Keratinocyte (primary cell): ENCODE results near the gene UGT2B28. TPM values are rescaled to one million over a fixed set of nuclear protein-coding genes. Genes with fewer than 3 reads are reported as not detected.
"Not testable (repeated sequence)": the region's sequence is repeated elsewhere in the genome, so short reads cannot be mapped to it uniquely, and the experiment has no call there.

Experiments
- DNase-seq: peaks from one replicate; pipeline ENCODE4 v3.0.0-alpha.2; 2011; ENCODE audit warnings: low read depth, missing footprints, low spot score
- FAIRE-seq: peaks from 2 replicates; lab custom pipeline; 2011; peaks lifted over from hg19 to GRCh38; lab: Jason Lieb, UNC
- H2AFZ ChIP-seq: 2 replicates; pipeline ENCODE4 v1.6.0; 2012; ENCODE audit warnings: low read length, control low read depth, inconsistent platforms; ENCODE audit not compliant: control insufficient read depth
- H3K27ac ChIP-seq: 2 replicates; pipeline ENCODE4 v1.5.1; 2011; ENCODE audit warnings: low read length; ENCODE audit not compliant: control insufficient read depth, insufficient read depth
- H3K27me3 ChIP-seq: 3 replicates; pipeline ENCODE4 v1.6.0; 2011; ENCODE audit warnings: low read length; ENCODE audit not compliant: control insufficient read depth, insufficient read depth; ENCODE audit errors: extremely low read depth
- H3K36me3 ChIP-seq, 2 experiments: 2 replicates in 1 of 2; 3 replicates in 1 of 2; pipeline ENCODE4 v1.5.1; 2011; ENCODE audit warnings: low read length in 2 of 2, mild to moderate bottlenecking in 1 of 2; ENCODE audit not compliant: control insufficient read depth in 2 of 2, insufficient read depth in 2 of 2; ENCODE audit errors: extremely low read depth in 1 of 2
- H3K4me1 ChIP-seq: 3 replicates; pipeline ENCODE4 v1.5.1; 2011; ENCODE audit warnings: low read length; ENCODE audit not compliant: control insufficient read depth, insufficient read depth; ENCODE audit errors: extremely low read depth
- H3K4me2 ChIP-seq: 3 replicates; pipeline ENCODE4 v1.6.0; 2011; ENCODE audit warnings: low read depth, low read length; ENCODE audit not compliant: control insufficient read depth, insufficient read depth; ENCODE audit errors: extremely low read depth
- H3K4me3 ChIP-seq, 3 experiments: fragments of 200-600 bp in 1 of 3; sonication (generic) in 1 of 3; 2 replicates in 2 of 3; 3 replicates in 1 of 3; pipeline ENCODE4 v1.5.1; 2011 to 2016; ENCODE audit warnings: low read length in 3 of 3, mild to moderate bottlenecking in 3 of 3, control low read depth in 2 of 3, inconsistent platforms in 1 of 3, low read depth in 1 of 3, mixed read lengths in 1 of 3, mixed run types in 1 of 3, moderate library complexity in 1 of 3; ENCODE audit not compliant: control insufficient read depth in 2 of 3, insufficient read depth in 2 of 3; ENCODE audit errors: extremely low read depth in 1 of 3
- H3K79me2 ChIP-seq: 2 replicates; pipeline ENCODE4 v1.6.0; 2012; ENCODE audit warnings: low read length; ENCODE audit not compliant: control insufficient read depth, insufficient read depth
- H3K9ac ChIP-seq: 3 replicates; pipeline ENCODE4 v1.6.0; 2011; ENCODE audit warnings: low read length; ENCODE audit not compliant: control insufficient read depth, insufficient read depth; ENCODE audit errors: extremely low read depth
- H3K9me1 ChIP-seq: 3 replicates; pipeline ENCODE4 v1.6.0; 2011; ENCODE audit warnings: low read length; ENCODE audit not compliant: control insufficient read depth, insufficient read depth; ENCODE audit errors: extremely low read depth
- H3K9me3 ChIP-seq: 2 replicates; pipeline ENCODE4 v1.5.1; 2012; ENCODE audit warnings: low read depth, low read length; ENCODE audit not compliant: control insufficient read depth
- H4K20me1 ChIP-seq: 3 replicates; pipeline ENCODE4 v1.6.0; 2011; ENCODE audit warnings: low read length; ENCODE audit not compliant: control insufficient read depth, insufficient read depth; ENCODE audit errors: extremely low read depth
- CTCF ChIP-seq, 3 experiments: IDR thresholded peaks in 1 of 3; conservative IDR thresholded peaks in 1 of 3; optimal IDR thresholded peaks in 1 of 3; 2 replicates in 2 of 3; 3 replicates in 1 of 3; pipeline versions ENCODE3 to v1.5.1; 2011; ENCODE audit warnings: low read length in 3 of 3, mild to moderate bottlenecking in 3 of 3, moderate library complexity in 2 of 3, control low read depth in 1 of 3, inconsistent platforms in 1 of 3; ENCODE audit not compliant: insufficient read depth in 2 of 3; ENCODE audit errors: extremely low read depth in 1 of 3
- dilution Hi-C: fragments of 300-500 bp; cut with MboI; formaldehyde crosslinking; loops from one replicate; pipeline ENCODE4 v1.7.0; 2020; ENCODE audit warnings: low sequenced_read_pairs; ENCODE audit not compliant: extremely low pct_ligation_motif_present
- polyA plus RNA-seq, 5 experiments: library from polyadenylated mRNA; depleted of rRNA in 3 of 5; stranded (reverse) in 3 of 5; stranded (forward) in 1 of 5; unstranded in 1 of 5; fragments of >200 nt; gene quantifications; 1 replicate in 1 of 5; 2 replicates in 3 of 5; 3 replicates in 1 of 5; pipeline versions ENCODE4 v1.2.1 to v1.2.3, GENCODE V29; 2011 to 2012; ENCODE audit warnings: missing spikeins in 2 of 5, low read depth in 1 of 5, low replicate concordance in 1 of 5

UGT2B28 gene
- polyA plus RNA-seq, 1 donor (not counting 4 experiments of a cell fraction or from before 2014, with no cell fraction given) = not detected

- H3K27ac ChIP-seq, H3K4me2 ChIP-seq, H3K79me2 ChIP-seq, H4K20me1 ChIP-seq, H3K9ac ChIP-seq, H3K9me1 ChIP-seq, dilution Hi-C loops, DNase-seq, H3K27me3 ChIP-seq, H2AFZ ChIP-seq, H3K4me3 ChIP-seq, H3K36me3 ChIP-seq, H3K4me1 ChIP-seq, H3K9me3 ChIP-seq, FAIRE-seq: not testable (repeated sequence)
Observed at GRCh38 chr4:69309549-69310076, 29.3 kb downstream of the UGT2B28 start.

- H3K36me3 ChIP-seq, H3K4me2 ChIP-seq, H3K9ac ChIP-seq, H3K27me3 ChIP-seq, H3K4me1 ChIP-seq, DNase-seq, dilution Hi-C loops, FAIRE-seq, H3K27ac ChIP-seq, H3K4me3 ChIP-seq, H2AFZ ChIP-seq, H3K9me3 ChIP-seq, H4K20me1 ChIP-seq, H3K9me1 ChIP-seq, H3K79me2 ChIP-seq: not testable (repeated sequence)
Observed at GRCh38 chr4:69310262-69310661, 30.0 kb downstream of the UGT2B28 start.

- H3K27ac ChIP-seq, H3K9ac ChIP-seq, H2AFZ ChIP-seq, FAIRE-seq, H3K79me2 ChIP-seq, DNase-seq, H3K4me3 ChIP-seq, dilution Hi-C loops, H3K9me3 ChIP-seq, H3K4me1 ChIP-seq, H4K20me1 ChIP-seq, H3K36me3 ChIP-seq, H3K9me1 ChIP-seq, H3K27me3 ChIP-seq, H3K4me2 ChIP-seq: not testable (repeated sequence)
- peak; percentile 19 to 59 (median 33) for TF ChIP-seq CTCF (optimal IDR thresholded peaks at IDR 0.05 in 1 of 3, IDR thresholded peaks at IDR 0.05 in 1 of 3, conservative IDR thresholded peaks at IDR 0.05 in 1 of 3; ENCODE audit: extremely low read depth in 1 of 3, insufficient read depth in 2 of 3, low read length in 3 of 3)
Observed at GRCh38 chr4:69317669-69318298, 37.5 kb downstream of the UGT2B28 start.
